NT2/D1 (cell line): ENCODE measurements around the gene PIGM.

Source experiments
- SUZ12 ChIP-seq: IDR thresholded peaks from 2 replicates; pipeline ENCODE4 v1.6.1; 2011; ENCODE audit not compliant: insufficient read length, insufficient read depth; ENCODE audit errors: extremely low read depth
- ZNF274 ChIP-seq: IDR thresholded peaks from 2 replicates; pipeline ENCODE4 v1.6.1; 2011; ENCODE audit warnings: mild to moderate bottlenecking, low read depth, low read length

DNA sequence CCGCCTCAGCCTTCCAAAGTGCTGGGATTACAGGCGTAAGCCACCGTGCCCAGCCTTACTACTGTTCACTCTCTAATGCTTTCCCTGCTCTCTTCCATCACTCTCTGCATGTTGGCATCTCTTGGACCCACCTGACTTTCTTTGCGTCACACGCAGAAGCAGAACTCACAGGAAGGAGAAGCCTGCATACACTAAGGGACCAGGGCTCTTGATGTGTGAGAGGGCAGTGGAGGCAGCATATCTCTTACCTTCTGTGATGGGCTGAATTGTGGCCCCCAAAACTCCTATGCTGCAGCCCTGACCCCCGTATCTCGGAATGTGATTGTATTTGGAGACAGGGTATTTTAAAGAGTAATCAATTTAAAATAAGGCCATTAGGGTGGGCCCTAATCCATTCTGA is 51.0 kb downstream of the PIGM start:
- no peak for TF ChIP-seq ZNF274
- TF ChIP-seq SUZ12 = no peak
